ENCODE measurements around the gene CDH1.

- no peak for TF ChIP-seq CTCF (IDR thresholded peaks at IDR 0.05)
- TF ChIP-seq POLR2AphosphoS5 (IDR thresholded peaks at IDR 0.05): no peak
- TF ChIP-seq POLR2A (IDR thresholded peaks at IDR 0.05): no peak
Measured at GRCh38 chr16:68798398-68798797, 61.3 kb downstream of the CDH1 start.
